Fibroblast of lung (primary cell): ENCODE measurements around the gene WNT11.

Experiments
- EZH2 ChIP-seq: IDR thresholded peaks from 2 replicates; pipeline ENCODE4 v1.5.1; 2012; ENCODE audit warnings: low read length, control low read depth, mild to moderate bottlenecking; ENCODE audit errors: missing control alignments
- TF ChIP-seq, protein P1 (sequence below), 2 donors: IDR thresholded peaks in 1 of 2; conservative IDR thresholded peaks in 1 of 2; 1 replicate in 1 of 2; 2 replicates in 1 of 2; pipeline ENCODE4 v1.5.1; 2011 to 2012; ENCODE audit warnings: low read length in 2 of 2, control low read depth in 1 of 2, inconsistent platforms in 1 of 2, low read depth in 1 of 2, mild to moderate bottlenecking in 1 of 2

DNA sequence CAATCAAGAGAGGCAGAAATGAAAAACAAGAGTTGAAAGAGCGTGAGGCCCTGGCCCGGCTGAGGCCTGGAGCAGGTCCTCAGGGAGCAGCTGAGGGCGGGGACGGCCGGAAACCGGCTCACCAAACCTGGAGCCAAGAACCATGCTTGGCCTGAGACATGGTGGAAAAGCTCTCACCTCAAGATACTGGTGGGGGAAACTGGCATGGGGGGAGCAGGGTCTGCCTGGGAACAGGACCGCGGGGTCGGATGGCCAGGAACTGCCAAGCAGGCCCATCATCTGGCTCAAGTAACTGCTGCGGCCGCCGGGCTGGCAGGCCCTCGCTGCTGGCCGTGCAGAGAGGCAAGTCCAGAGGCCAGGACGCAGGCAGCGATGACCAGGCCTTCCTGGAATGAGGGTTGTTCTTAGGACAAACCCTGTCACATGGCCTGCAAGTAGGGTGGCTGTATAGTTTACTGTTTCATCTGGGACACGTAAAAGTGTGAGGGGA lies 18.9 kb upstream of the WNT11 start:
- TF ChIP-seq, protein P1, sequence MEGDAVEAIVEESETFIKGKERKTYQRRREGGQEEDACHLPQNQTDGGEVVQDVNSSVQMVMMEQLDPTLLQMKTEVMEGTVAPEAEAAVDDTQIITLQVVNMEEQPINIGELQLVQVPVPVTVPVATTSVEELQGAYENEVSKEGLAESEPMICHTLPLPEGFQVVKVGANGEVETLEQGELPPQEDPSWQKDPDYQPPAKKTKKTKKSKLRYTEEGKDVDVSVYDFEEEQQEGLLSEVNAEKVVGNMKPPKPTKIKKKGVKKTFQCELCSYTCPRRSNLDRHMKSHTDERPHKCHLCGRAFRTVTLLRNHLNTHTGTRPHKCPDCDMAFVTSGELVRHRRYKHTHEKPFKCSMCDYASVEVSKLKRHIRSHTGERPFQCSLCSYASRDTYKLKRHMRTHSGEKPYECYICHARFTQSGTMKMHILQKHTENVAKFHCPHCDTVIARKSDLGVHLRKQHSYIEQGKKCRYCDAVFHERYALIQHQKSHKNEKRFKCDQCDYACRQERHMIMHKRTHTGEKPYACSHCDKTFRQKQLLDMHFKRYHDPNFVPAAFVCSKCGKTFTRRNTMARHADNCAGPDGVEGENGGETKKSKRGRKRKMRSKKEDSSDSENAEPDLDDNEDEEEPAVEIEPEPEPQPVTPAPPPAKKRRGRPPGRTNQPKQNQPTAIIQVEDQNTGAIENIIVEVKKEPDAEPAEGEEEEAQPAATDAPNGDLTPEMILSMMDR (conservative IDR thresholded peaks at IDR 0.05 in 1 of 2, IDR thresholded peaks at IDR 0.05 in 1 of 2; ENCODE audit: low read depth in 1 of 2, low read length in 2 of 2): no peak
- no peak for TF ChIP-seq EZH2
